Measurements from ENCODE around the gene CTDSP1. TPM values are rescaled to one million over a fixed set of nuclear protein-coding genes. Genes with fewer than 3 reads are reported as not detected.
A peak's percentile ranks its signal among the peaks of the same experiment; 100 is the strongest.

CTDSP1 gene
- total and polyA plus RNA-seq, 8 donors = 54.2 to 90.8 (median 76.3) TPM

DNA sequence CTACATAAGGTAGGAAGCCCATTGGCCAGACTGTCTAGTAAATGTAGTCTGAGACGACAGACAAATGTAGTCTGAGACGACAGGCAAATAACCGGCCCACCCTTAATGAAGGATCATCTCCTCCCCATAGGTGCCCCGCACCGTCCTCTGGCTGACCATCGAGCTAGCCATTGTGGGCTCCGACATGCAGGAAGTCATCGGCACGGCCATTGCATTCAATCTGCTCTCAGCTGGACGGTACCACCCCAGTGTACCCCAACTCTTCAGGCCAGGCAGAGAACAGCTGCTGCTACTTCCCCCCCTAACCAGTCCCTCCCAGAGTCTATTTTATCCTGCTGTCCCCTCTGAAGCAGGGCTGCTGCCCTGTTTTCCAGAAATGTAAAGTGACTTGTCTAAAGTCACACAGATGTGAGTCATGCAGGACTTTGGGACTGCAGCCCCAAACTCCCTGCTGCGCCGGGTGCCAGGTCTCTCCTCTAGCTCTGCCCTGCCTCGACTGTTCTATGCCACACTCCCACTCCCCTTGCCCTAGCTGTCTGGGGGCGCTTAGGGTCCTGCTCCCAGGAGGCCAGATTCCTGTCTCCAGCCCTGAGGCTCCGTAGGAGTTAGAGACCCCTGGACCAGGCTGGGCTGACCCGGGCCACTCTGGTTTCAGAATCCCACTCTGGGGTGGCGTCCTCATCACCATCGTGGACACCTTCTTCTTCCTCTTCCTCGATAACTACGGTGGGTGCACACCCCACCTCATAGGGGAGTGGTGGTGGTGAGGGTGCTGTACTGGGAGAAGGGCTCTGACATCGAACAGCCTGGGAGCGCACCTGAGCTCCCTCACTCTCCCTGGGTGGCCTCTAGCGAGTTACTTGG is 12.9 kb upstream of the CTDSP1 start:
- Histone ChIP-seq H3K4me3 (peak overlapping the region in 2 of 4 donors; percentile 33 to 40), H3K9me3 (no peaks in the 10 kb centered on the region), H3K27ac (peak overlapping the region; percentile 40 to 75 (median 46)), H3K4me1 (peaks cover 0 to 6% (median 0%) of the 10 kb centered on the region in 3 donors), H3K27me3 (no peaks in the 10 kb centered on the region), H3K36me3 (no peaks in the 10 kb centered on the region)
- intact Hi-C loops (cut with DNase I) = loop anchor here in 1 of 3 donors (10.0 kb wide), 1 partner anchor 202 kb away; no protein-coding TSS in a partner anchor
- TF ChIP-seq, protein P1, sequence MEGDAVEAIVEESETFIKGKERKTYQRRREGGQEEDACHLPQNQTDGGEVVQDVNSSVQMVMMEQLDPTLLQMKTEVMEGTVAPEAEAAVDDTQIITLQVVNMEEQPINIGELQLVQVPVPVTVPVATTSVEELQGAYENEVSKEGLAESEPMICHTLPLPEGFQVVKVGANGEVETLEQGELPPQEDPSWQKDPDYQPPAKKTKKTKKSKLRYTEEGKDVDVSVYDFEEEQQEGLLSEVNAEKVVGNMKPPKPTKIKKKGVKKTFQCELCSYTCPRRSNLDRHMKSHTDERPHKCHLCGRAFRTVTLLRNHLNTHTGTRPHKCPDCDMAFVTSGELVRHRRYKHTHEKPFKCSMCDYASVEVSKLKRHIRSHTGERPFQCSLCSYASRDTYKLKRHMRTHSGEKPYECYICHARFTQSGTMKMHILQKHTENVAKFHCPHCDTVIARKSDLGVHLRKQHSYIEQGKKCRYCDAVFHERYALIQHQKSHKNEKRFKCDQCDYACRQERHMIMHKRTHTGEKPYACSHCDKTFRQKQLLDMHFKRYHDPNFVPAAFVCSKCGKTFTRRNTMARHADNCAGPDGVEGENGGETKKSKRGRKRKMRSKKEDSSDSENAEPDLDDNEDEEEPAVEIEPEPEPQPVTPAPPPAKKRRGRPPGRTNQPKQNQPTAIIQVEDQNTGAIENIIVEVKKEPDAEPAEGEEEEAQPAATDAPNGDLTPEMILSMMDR (IDR thresholded peaks at IDR 0.05) = no peak
- FAIRE-seq = no peak
- 74 to 75% methylated on average over 23 of the region's 23 CpGs for WGBS, 2 donors
- ATAC-seq = peak in 1 of 4 donors; percentile 3
- DNase-seq = peak in 1 of 6 donors; percentile 40

DNA sequence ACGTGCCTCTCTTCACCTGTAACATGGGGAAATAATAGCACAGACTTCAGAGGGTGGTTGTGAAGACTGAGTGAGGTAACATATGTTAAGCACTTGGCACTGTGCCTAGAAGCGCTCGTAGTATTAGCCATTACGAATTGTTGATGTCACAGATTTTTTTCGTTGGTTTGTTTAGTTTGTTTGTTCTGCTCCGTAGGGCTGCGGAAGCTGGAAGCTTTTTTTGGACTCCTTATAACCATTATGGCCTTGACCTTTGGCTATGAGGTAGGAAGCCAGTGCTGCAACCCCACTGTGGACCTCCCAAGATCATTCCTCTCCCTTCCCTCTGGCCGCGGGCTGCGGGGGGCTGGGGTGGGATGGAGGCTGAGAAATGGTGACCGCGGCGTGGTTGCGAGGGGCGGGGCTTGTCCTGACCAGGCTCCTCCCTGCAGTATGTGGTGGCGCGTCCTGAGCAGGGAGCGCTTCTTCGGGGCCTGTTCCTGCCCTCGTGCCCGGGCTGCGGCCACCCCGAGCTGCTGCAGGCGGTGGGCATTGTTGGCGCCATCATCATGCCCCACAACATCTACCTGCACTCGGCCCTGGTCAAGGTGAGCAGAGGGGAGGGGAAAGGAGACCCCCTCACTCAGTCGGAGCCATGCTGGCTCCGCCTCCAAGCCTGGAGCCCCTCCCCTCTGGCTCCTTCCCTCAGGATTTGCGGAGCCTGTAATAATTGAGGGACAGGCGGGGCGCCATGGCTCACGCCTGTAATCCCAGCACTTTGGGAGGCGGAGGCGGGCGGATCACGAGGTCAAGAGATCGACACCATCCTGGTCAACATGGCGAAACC is 12.1 kb upstream of the CTDSP1 start:
- intact Hi-C loops (cut with DNase I) = loop anchor here in 1 of 3 donors (10.0 kb wide), 1 partner anchor 203 kb away; no protein-coding TSS in a partner anchor
- Histone ChIP-seq H3K27ac (peak overlapping the region; percentile 40 to 75 (median 46)), H3K27me3 (no peaks in the 10 kb centered on the region), H3K4me1 (peaks cover 0 to 6% (median 0%) of the 10 kb centered on the region in 3 donors), H3K9me3 (no peaks in the 10 kb centered on the region), H3K36me3 (no peaks in the 10 kb centered on the region), H3K4me3 (peak overlapping the region; percentile 5 to 40 (median 33))
- TF ChIP-seq, protein P1 (IDR thresholded peaks at IDR 0.05) = no peak
- no peak for FAIRE-seq
- WGBS, 2 donors = 18 to 25% methylated on average over 36 to 38 of the region's 38 CpGs
- peak; percentile 81 to 92 (median 86) for ATAC-seq
- DNase-seq = peak; percentile 56 to 82 (median 78)

DNA sequence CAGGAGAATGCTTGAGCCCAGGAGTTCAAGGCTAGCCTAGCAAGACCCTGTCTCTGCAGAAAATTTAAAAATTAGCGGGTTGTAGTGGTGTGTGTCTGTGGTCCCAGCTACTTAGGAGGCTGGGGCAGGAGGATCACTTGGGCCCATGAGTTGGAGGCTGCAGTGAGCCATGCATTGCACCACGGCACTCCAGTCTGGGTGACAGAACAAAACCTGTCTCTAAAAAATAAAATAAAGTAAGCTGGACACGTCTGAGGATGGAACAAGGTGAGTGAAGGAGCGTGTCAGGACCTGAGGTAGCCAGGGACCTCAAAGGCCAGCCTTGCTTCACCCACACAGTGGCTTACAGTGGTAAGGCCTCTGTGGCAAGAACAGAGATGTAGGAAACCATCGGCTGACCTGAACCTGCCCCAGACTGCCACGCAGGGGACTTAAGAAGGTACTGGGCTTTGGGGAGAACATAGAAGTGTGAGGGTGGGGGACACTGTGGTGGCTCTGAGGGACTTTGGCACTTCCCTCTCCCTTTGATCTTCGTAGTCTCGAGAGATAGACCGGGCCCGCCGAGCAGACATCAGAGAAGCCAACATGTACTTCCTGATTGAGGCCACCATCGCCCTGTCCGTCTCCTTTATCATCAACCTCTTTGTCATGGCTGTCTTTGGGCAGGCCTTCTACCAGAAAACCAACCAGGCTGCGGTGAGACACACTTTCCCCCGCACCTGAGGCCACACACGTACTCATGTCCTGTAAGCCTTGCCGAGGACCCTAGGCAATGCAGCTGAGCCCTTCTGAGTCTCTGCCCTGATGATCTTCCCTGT is 10.1 kb upstream of the CTDSP1 start:
- no peaks in the 10 kb centered on the region for H3K36me3 ChIP-seq
- ATAC-seq (no peak), FAIRE-seq (no peak), DNase-seq (no peak)
- H3K4me3 ChIP-seq = no peak overlapping the region
- TF ChIP-seq, protein P1 (IDR thresholded peaks at IDR 0.05) = no peak
- intact Hi-C loops (cut with DNase I) = loop anchor here in 2 of 3 donors (5.0 to 10.0 kb wide), 3 partner anchors 115 to 205 kb away; partner anchors contain the start of genes AAMP (in 2 of the 2) and PNKD (in 2 of the 2)
- WGBS, 2 donors = 89 to 91% methylated on average over 17 of the region's 17 CpGs
- H3K27me3 ChIP-seq = no peaks in the 10 kb centered on the region
- H3K9me3 ChIP-seq = no peaks in the 10 kb centered on the region
- H3K4me1 ChIP-seq = peaks cover 0 to 6% (median 0%) of the 10 kb centered on the region in 3 donors
- no peak overlapping the region for H3K27ac ChIP-seq

DNA sequence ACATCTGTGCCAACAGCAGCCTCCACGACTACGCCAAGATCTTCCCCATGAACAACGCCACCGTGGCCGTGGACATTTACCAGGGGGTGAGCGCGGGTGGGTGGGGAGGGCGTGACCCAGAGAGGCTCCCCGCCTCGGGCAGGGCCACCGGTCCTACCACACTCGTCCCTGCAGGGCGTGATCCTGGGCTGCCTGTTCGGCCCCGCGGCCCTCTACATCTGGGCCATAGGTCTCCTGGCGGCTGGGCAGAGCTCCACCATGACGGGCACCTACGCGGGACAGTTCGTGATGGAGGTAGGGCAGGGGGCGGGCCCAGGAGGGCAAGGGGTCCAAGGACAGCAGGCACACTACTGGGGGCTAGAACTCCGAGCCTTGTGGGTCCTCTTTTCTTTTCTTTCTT is 8.5 kb upstream of the CTDSP1 start:
- DNase-seq (peak in 1 of 6 donors; percentile 79), FAIRE-seq (no peak), ATAC-seq (no peak)
- H3K27me3 ChIP-seq = no peaks in the 10 kb centered on the region
- TF ChIP-seq, protein P1 (IDR thresholded peaks at IDR 0.05) = no peak
- H3K4me1 ChIP-seq = peaks cover 0 to 6% (median 4%) of the 10 kb centered on the region in 3 donors
- H3K36me3 ChIP-seq = no peaks in the 10 kb centered on the region
- no peak overlapping the region for H3K4me3 ChIP-seq
- no peaks in the 10 kb centered on the region for H3K9me3 ChIP-seq
- WGBS, 2 donors = 92 to 95% methylated on average over 23 of the region's 23 CpGs
- intact Hi-C loops (cut with DNase I) = loop anchor here in 2 of 3 donors (5.0 to 10.0 kb wide), 2 partner anchors 116 to 119 kb away; partner anchors contain the start of genes AAMP (in 2 of the 2) and PNKD (in 2 of the 2)
- no peak overlapping the region for H3K27ac ChIP-seq

All from pancreas (tissue), 10 donors.